ENCODE results near the gene GLOD4.
A peak's percentile ranks its signal among the peaks of the same experiment; 100 is the strongest.
"Not testable (repeated sequence)": the region's sequence is repeated elsewhere in the genome, so short reads cannot be mapped to it uniquely, and the experiment has no call there.

The GLOD4 gene

DNA sequence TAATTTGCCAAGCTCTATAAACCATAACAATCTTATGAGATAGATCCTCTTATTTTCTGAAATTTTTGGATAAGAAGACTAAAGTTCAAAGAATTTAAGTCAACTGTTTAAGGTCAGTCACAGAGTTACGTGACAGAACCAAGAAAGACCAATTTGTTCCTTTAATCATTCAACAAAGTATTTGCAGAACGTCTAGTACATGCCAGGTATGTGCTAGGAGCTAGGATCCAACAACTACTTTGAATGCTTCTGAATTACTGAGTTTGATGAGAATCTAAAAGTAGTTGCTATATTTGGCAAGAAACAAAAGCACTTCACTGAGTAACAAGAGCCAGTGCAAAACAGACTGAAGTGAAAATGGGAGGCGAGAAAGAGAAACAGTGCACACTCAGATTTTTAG is 15.0 kb downstream of the GLOD4 start:
- no peak for DNase-seq

DNA sequence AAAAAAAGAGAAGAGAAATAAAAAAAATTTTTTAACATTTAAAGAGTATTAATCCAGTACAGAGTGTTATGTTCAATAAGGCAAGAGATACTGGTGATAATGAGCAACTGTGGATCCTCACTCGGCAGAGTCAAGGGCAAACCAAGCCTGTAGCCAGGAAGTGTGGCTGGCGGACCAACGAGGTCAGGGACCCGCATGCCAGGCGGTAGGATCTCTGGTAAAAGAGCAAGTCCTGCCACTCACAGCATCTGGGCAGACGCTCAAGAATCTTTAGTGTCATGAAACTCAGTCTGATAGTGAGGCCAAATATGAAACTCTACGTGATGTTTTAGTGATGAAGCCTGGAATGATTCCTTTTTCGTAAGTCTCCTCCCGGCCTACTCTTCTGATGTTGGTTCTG is 21.7 kb downstream of the GLOD4 start:
- DNase-seq, result no peak

DNA sequence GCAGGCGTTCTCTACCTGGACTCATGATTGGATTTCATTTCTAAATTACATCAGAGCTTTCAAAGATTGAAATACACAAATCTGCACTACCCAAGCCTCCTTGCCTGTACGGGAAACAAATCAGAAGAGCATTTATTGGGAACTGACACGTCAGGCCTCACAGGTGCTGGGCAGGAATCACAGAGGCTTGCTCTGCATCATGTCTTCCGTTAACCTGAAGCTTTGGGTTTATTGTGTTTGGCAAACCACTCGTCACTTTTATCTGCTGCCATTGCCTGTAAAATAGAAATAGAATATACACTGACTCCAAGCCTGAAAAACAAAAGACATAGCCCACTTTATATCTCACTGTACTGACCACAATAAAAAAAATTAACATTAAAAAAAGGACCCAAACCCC is 22.1 kb downstream of the GLOD4 start:
- DNase-seq, result no peak

DNA sequence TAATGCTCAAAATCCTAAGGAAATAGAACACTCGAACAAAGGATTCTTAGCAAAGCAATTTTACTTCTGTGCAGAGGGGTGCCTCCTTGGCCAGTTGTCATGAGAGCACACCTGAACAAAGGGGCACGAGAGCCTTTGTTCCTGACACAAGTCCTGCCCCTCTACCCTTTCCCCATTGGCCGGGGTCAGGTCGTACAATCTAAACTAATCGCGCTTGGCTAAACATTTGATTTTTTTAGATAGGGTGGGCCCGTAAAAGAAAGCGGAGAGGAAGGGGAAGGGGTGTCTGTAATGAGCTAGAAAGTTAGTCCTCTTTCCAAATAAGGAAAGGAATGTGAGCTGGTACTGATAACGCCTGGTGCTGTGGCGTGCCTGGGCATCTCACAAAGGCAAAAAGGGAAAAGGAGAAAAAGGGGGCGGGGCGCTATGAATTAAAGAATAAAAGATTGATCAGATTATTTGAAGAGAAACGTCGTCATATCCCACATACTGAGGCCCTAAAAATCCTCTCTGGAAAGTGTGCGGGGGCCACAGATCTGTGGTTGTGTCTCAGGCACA is 26.0 kb downstream of the GLOD4 start:
- DNase-seq, result not testable (repeated sequence)

DNA sequence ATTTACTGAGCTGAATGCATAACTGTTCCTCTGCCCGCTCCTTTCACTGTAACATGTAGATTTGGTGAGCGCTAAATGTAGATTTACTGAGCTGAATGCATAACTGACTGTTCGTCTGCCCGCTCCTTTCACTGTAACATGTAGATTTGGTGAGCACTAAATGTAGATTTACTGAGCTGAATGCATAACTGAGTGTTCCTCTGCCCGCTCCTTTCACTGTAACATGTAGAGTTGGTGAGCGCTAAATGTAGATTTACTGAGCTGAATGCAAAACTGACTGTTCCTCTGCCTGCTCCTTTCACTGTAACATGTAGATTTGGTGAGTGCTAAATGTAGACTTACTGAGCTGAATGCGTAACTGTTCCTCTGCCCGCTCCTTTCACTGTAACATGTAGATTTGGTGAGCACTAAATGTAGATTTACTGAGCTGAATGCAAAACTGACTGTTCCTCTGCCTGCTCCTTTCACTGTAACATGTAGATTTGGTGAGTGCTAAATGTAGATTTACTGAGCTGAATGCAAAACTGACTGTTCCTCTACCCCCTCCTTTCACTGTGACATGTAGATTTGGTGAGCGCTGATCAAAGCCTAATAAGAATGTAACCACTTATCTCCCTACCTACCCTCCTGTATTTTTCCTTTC is 26.6 kb downstream of the GLOD4 start:
- DNase-seq, result not testable (repeated sequence)

DNA sequence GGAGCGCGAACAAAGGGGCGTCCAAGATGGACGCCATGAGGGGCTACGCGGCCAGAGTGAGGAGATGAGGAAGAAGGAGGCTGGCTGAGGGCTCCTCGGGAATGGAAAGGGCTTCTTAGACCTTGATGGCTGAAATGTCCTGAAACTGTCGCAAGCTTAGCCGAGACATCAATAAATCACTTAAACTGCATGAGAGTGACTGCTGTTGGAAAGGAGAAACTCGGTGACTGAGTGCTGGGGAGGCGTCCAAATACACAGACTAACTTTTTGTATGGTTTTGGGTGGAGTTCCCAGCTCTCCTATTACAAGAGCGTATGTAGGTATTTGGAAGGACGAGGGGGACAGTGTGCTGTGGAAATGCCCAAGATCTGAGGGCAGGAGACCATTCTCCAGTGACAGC is 28.7 kb downstream of the GLOD4 start:
- DNase-seq, result no peak

DNA sequence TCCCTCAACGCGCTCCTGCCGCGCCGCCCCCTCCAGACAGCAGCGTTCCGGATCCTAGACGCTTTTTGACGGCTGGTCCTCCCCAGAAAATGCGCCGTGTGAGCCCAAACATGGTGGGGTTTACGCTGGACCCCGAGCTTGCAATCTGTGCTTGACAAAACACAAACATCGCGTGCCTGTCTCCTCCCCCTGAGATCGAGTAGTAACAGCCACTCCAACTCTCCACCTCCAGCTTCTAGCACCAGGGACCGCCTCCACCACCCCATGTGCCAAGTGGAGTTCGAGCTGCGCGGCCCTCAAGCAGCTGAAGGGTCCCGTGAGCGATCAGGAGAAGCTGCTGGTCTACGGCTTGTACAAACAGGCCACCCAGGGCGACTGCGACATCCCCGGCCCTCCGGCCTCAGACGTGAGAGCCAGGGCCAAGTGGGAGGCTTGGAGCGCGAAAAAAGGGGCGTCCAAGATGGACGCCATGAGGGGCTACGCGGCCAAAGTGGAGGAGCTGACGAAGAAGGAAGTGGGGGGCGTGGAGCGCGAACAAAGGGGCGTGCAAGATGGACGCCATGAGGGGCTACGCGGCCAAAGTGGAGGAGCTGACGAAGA is 29.4 kb downstream of the GLOD4 start:
- DNase-seq, result no peak

DNA sequence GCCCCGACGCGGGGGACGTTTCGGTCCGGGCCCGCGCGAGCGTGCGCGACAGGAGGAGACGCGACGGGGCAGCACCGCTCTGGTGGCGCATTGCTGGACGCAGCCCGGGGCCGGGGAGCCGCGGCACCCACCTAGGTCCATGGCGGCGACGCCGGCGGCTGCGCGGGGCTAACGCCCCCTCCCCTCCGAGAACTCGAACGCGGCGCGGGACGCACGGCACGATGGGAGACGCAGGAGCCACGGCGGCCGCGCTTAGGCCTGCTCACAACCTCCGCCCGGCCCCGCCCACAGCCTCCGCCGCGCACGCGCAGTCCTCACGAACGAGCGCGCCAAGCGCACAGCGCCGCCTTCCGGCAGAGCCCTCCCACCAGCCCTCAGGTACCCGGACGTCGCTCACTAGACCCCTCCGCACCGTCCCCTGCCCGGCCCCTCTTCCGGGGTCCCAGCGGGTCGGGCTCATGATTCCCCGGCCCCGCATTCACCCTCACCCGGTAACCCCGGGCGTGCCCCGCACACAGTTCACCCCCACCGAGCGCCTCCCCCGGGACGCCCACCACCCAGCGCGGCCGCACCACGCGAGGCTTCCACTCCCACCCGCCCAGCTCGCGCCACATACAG is 30.0 kb downstream of the GLOD4 start, which contains the start of gene GEMIN4:
Gene GEMIN4, minus strand, starts transcription at position 263 of the 618 bp plus-strand sequence. Its CDS starts 122 bp downstream, at position 141.
- peak; percentile 99 for DNase-seq

DNA sequence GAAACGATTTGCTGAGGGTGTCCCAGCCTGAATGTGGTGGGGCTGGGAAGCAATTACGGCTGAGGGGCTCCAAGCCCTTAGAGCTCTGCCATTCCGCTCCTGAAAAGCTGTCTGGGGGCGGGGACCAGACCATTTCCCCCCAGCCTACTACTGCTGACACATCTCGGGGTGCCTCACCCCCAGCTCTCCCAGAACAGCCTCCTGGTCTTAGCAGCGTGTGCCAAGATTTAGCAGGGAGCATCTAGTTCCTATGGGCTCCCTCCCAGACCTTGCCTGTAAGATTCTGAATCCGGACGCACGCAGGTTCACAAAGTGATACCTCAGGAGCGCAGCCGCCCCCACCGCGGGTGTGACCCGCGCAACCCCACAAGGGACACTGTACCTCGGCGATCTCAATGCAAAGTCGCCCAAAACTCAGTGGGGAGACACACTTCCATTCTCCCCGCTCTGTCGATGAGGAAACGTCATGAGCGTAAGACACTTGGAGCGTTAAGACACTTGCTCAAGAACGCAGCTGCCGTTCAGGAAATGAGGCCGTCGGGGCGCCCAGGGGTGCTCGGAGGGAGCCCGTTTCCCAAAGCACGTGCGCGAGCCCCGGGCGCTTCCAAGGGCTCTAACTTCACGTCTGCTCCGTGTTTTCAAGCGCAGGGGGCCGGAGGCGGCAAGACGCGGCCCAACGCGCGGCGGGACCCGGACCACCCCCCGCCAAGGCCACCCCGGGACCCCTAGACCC is 30.6 kb downstream of the GLOD4 start:
- DNase-seq, result peak; percentile 54

DNA sequence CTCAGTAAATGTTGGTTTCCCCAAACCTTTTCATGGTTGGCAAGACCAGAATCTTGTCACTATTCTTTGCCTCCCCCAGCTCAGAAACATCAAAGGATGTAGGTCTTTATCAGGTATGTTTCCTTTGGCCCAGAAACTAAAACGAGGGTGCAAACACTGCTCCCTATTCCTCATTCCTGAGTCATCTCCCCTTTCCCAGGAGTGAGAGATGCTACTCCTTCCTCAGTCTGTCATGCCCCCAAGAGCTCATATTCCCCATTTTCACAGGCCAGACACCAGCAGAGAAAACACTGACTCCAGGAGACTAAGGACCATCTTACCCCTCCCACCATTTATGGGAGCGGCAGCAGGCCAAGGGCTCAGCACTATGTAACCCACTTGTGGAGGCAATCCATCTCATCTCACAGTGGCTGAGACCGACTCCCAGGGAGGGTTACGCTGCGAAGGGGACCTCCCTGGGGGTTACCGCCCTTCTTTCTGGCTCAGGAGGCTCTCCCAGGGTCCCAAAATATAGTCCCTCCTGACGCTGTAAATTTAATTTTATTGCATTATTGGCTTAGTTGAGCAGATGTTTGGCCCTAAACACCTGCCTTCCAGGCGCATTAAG is 31.5 kb downstream of the GLOD4 start:
- DNase-seq, result no peak

DNA sequence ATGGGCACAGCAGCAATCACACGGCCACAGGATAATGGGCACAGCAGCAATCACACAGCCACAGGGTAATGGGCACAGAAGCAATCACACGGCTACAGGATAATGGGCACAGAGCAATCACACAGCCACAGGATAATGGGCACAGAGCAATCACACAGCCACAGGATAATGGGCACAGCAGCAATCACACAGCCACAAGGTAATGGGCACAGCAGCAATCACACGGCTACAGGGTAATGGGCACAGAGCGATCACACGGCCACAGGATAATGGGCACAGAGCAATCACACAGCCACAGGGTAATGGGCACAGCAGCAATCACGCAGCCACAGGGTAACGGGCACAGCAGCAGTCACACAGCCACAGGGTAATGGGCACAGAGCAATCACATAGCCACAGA is 32.7 kb downstream of the GLOD4 start:
- DNase-seq, result not testable (repeated sequence)

DNA sequence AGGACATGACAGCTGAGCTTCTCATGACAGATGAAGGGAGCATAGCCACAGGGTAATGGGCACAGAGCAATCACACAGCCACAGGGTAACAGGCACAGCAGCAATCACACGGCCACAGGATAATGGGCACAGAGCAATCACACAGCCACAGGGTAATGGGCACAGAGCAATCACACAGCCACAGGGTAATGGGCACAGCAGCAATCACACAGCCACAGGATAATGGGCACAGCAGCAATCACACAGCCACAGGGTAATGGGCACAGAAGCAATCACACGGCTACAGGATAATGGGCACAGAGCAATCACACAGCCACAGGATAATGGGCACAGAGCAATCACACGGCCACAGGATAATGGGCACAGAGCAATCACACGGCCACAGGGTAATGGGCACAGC is 33.5 kb downstream of the GLOD4 start:
- DNase-seq, result not testable (repeated sequence)

DNA sequence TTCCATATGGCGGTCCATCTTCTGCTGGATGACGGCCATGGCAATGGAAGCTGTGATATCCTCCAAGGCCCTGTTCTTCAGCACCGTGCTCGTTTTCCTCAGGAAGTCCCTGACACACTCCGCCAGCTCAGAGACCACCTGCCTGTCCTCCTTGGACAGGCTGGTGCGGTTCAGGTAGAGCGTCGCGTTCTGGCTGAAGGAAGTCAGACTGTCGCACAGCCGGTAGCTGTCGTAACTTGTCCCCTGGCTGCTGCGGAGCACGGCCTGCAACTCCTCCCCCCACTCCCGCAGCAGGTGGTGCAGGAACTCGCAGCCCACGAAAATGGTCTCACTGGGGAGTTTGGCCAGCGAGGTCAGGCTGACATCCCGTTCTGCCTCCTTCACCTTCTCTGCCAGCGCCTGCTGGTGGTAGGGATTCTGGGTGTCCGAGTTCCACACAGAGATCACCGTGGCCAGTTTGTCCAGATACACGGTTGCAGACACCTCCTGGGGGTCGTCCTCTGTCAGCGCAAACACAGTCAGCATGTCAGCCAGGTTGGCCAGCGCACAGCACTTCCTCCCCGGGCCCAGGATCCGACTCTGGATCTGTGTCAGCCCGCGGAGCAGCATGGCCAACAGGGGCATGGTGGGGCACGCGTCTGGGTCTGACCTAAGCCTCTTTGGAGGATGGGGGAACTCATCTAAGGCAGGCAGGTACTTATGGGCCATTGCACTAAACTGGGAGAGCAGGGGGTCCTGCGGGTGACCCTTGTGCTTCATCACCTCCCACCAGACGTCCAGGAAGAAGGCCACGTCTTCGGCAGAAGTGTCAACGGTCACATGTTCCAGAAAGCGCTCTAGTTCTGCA is 35.1 kb downstream of the GLOD4 start:
- no peak for DNase-seq

DNA sequence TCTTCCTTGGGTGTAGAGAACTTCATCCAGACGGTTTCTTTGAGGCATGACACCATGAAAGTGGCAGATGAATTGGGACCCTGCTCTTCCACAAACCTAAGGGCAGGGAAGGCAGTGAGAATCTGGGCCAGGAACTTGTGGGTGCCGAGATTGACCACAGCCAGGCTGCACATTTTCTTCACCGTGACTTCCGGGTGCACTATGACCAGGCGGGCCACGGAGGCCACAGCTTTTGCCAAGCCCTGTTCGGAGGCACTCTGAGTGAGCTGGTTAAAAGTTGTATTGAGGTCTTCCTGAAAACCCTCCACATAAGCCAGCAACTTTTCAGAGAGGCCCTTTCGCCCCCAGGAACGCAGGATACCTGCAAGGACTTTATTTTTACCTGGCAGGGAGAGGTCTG is 35.9 kb downstream of the GLOD4 start:
- DNase-seq, result no peak

DNA sequence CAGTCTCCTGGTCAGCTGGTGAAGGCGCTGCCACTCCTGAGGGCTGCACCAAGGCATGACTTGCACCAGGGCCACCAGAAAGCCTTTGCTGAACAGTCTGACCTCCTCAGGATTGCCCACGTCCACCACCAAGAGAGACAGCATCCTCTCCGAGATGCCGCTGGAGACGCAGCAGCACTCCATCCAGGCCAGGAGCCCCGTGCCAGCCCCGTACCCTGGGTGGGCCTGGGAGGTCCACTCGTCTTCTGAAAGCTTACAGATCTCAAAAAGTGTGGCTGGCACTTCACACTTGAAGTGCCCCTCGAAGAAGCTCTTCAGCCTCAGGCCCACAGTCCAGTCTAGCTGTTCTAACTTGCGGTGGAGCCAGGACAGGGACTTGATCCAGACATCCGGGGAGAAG is 36.7 kb downstream of the GLOD4 start:
- DNase-seq, result no peak

DNA sequence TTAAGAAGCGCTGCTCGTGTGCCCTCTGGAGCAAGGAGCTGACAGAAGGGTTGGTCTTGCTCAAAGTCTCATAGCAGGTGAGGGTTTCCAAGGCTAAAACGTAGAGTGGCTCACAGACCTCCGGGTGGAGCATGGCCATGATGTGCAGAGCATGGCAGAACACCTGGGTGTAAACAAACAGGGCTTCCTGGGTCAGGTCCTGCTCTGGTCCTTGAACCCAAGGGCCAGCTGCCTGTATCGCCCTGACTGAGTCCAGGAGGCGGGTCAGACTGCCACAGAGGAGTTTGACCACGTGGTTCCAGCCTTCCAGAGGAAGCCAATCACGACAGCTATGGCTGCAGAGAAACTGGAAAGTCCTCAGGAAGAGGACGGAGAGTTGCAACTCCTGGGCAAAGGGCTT is 37.1 kb downstream of the GLOD4 start:
- no peak for DNase-seq

DNA sequence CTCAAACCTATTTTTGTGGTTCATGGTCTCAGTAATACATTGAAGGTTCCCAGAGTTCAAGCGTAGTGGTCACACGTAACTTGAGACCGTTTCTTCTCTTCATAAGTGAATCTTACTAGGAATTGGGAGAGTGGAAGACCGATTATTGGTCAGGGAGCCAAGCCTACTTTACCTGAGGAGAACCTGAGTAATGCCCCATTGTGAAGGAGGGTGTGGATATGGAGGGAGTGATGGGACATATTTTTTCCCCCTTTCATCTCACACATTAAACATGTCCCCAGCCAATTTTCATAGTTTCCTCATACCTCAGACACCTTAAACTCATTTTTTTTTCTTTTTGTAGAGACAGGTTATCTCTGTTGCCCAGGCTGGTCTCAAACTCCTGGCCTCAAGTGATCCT is 38.9 kb downstream of the GLOD4 start:
- no peak for DNase-seq

DNA sequence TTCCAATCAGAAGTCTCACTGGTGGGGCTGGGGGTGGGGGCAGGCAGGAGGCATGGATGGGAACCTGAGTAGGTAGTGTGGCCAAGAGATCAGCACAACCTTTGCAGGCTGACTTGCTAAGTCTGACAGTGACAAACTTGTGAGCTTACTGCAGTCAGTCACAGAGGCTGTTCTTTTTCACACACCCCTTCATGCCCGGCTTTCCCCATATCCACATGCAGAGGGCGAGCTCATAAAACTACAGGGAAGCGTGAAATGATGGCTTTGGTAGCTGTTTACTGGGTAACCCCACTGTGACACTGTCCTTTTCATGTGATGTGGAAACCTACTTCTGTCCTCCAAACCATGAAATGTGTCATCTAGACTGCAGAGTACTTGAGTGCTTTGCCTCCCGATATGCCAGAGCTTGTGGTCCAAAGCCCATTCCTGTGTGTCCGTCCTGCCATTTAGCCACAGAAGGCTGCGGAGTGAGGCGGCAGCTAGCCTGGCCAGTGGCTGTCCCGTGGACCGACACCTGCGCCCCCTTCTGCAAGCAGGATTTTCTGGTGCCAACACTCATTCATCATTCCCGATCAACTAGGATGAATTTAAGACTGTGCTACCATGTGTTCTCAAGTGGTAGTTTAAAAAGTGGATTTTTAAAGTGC is 39.8 kb downstream of the GLOD4 start:
- no peak for DNase-seq

DNA sequence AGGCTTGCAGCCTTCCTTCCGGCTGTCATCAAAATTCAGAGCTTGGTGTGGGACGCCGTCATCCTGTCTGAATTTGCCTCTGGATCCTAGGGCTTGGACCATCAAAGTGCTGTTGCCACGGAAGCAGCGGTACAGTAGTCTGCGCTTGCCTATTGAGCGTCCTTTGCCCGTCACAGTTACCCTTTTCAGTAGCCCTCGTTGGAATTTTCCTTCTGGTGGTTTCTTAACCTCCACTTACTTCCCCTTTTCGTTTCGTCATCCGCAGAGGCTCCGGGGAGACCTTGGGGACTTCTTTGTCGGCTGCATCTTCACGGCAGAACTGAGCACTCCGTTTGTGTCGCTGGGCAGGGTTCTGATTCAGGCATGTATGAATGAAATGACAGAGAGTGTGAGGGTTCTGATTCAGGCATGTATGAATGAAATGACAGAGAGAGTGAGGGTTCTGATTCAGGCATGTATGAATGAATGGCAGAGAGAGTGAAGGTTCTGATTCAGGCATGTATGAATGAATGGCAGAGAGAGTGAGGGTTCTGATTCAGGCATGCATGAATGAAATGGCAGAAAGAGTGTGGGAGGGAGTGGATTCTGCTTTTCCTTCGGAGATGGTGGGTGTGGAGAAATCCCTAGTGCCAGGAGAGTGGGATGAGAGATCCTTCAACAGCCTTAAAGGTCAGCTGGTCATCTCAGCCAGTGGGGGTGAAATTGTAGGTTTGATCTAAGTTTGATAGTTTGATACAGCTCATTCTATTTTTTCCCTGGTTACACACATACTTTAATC is 41.7 kb downstream of the GLOD4 start:
- DNase-seq, result no peak

DNA sequence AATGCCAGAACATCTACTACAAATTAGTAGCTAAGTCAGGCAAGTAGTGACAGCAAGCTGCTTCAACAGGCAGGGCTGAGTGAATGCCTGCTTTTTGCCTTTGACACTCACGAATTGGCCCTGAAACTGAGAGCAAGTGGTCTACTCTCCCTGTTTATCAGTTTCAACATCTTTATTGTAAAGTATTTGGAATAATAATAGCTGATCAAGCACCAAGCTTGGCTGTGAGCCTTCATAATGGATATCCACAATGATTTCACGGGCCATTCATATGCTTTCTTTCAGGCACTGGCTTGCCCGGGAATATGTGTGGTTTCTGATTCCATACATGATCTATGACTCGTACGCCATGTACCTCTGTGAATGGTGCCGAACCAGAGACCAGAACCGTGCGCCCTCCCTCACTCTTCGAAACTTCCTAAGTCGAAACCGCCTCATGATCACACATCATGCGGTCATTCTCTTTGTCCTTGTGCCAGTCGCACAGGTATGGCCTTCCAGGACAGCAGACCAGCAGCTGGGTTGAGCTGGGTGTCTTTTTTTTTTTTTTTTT is 44.4 kb downstream of the GLOD4 start:
- DNase-seq, result no peak

All from activated CD8-positive, alpha-beta memory T cell treated with anti-CD3 and anti-CD28 coated beads, Interleukin-2, amount 50 U/mL, for 4 hours (primary cell).